HCT116 (cell line): ENCODE measurements around the gene INSR. TPM values are rescaled to one million over a fixed set of nuclear protein-coding genes. Genes with fewer than 3 reads are reported as not detected.

Source experiments
- ATAC-seq: fragments of 200-7000 bp; cut with Tn5 transposase; 2 replicates; pipeline ENCODE4 v1.9.1; 2020; ENCODE audit warnings: mild to moderate bottlenecking, moderate library complexity
- BruUV-seq: library from RNA; stranded (reverse); fragments of 400-500 nt; replicated peaks from 2 replicates; lab custom pipeline; 2021; lab: Mats Ljungman, UMichigan
- CTCF ChIA-PET: fragments of 300-600 bp; sonication (Branson Sonifier 250); formaldehyde crosslinking; loops from one replicate; lab custom pipeline; 2021; ENCODE audit warnings: antibody characterized with exemption; lab: Charles Lee
- POLR2A ChIA-PET: fragments of 300-600, 350-600 bp; sonication (Branson Sonifier 250); formaldehyde crosslinking; loops from one replicate; lab custom pipeline; 2021; ENCODE audit warnings: antibody characterized with exemption; lab: Charles Lee
- RAD21 ChIA-PET, 2 experiments: fragments of 300-600 bp; sonication (Branson Sonifier 250); formaldehyde crosslinking; loops; one replicate each; lab custom pipeline; 2023; ENCODE audit warnings: low total read pairs in 2 of 2; ENCODE audit not compliant: uncharacterized antibody in 2 of 2, unreplicated experiment in 2 of 2, low non-redundant PET in 1 of 2; lab: Charles Lee
- DNase-seq: peaks from one replicate; pipeline ENCODE4 v3.0.0-alpha.2; 2010; ENCODE audit warnings: low read depth, low spot score
- H2AFZ ChIP-seq: fragments of 200-600 bp; shearing (Covaris generic), sonication (generic); 2 replicates; pipeline ENCODE4 v1.6.1; 2017; ENCODE audit warnings: low read depth, mixed run types, mixed read lengths, antibody characterized with exemption, low read length; ENCODE audit not compliant: poor library complexity, severe bottlenecking
- H3K27ac ChIP-seq: 2 replicates; pipeline ENCODE4 v1.5.1; 2012; ENCODE audit warnings: low read depth, low read length
- H3K27me3 ChIP-seq: fragments of 200-600 bp; sonication (generic); 2 replicates; pipeline ENCODE4 v1.6.1; 2016; ENCODE audit warnings: mixed run types, low read length, mixed read lengths; ENCODE audit not compliant: insufficient read depth
- H3K36me3 ChIP-seq, 2 experiments: fragments of 200-500 bp in 1 of 2; fragments of 200-600 bp in 1 of 2; sonication (Bioruptor generic) in 1 of 2; sonication (generic) in 1 of 2; 2 replicates each; pipeline versions ENCODE4 v1.5.1 to v1.6.1; 2014 to 2016; ENCODE audit warnings: low read length in 2 of 2, inconsistent platforms in 1 of 2, mixed read lengths in 1 of 2, mixed run types in 1 of 2; ENCODE audit not compliant: insufficient read depth in 2 of 2, control insufficient read depth in 1 of 2
- H3K4me1 ChIP-seq, 2 experiments: fragments of 200-600 bp in 1 of 2; sonication (generic) in 1 of 2; 2 replicates each; pipeline versions ENCODE4 v1.5.1 to v1.6.1; 2012 to 2017; ENCODE audit warnings: low read length in 2 of 2, inconsistent platforms in 1 of 2, mild to moderate bottlenecking in 1 of 2, mixed read lengths in 1 of 2, mixed run types in 1 of 2, moderate library complexity in 1 of 2; ENCODE audit not compliant: insufficient read depth in 2 of 2, control insufficient read depth in 1 of 2
- H3K4me2 ChIP-seq: fragments of 200-600 bp; sonication (generic); 2 replicates; pipeline ENCODE4 v1.6.1; 2017; ENCODE audit warnings: mixed run types, low read length, mixed read lengths
- H3K4me3 ChIP-seq, 2 experiments: fragments of 200-600 bp in 1 of 2; sonication (generic) in 1 of 2; replicated peaks in 1 of 2; 2 replicates each; pipeline ENCODE4 v1.5.1; 2011 to 2016; ENCODE audit warnings: low read length in 2 of 2, control low read depth in 1 of 2, low read depth in 1 of 2, mild to moderate bottlenecking in 1 of 2, mixed read lengths in 1 of 2, mixed run types in 1 of 2
- H3K79me2 ChIP-seq: fragments of 200-600 bp; sonication (generic); 2 replicates; pipeline ENCODE4 v1.6.1; 2017; ENCODE audit warnings: mild to moderate bottlenecking, mixed run types, low read length, moderate library complexity, mixed read lengths; ENCODE audit not compliant: insufficient read depth
- H3K9ac ChIP-seq: fragments of 200-600 bp; sonication (generic); 2 replicates; pipeline ENCODE4 v1.6.1; 2016; ENCODE audit warnings: low read length, mixed read lengths
- H3K9me2 ChIP-seq: fragments of 200-600 bp; sonication (generic), shearing (Covaris generic); 2 replicates; pipeline ENCODE4 v1.6.1; 2017; ENCODE audit warnings: mixed run types, mild to moderate bottlenecking, moderate library complexity; ENCODE audit not compliant: insufficient read depth
- H3K9me3 ChIP-seq, 2 experiments: fragments of 200-500 bp in 1 of 2; fragments of 200-600 bp in 1 of 2; sonication (Bioruptor generic) in 1 of 2; sonication (generic) in 1 of 2; 2 replicates each; pipeline ENCODE4 v1.6.1; 2014 to 2017; ENCODE audit warnings: low read length in 2 of 2, mixed read lengths in 2 of 2, inconsistent platforms in 1 of 2, low read depth in 1 of 2, mild to moderate bottlenecking in 1 of 2, mixed run types in 1 of 2, moderate library complexity in 1 of 2; ENCODE audit not compliant: control insufficient read depth in 1 of 2, insufficient read depth in 1 of 2
- H4K20me1 ChIP-seq: fragments of 200-600 bp; sonication (generic), shearing (Covaris generic); 2 replicates; pipeline ENCODE4 v1.6.1; 2017; ENCODE audit warnings: mixed run types, mild to moderate bottlenecking, moderate library complexity; ENCODE audit not compliant: insufficient read depth
- CEBPB ChIP-seq: IDR thresholded peaks from 2 replicates; pipeline ENCODE4 v1.6.1; 2012; ENCODE audit warnings: low read depth
- EGR1 ChIP-seq: IDR thresholded peaks from 2 replicates; pipeline ENCODE4 v1.6.1; 2012; ENCODE audit warnings: low read depth
- ELF1 ChIP-seq: IDR thresholded peaks from 2 replicates; pipeline ENCODE4 v1.6.1; 2012; ENCODE audit warnings: low read depth, borderline replicate concordance
- EZH2 ChIP-seq: fragments of 200-600 bp; sonication (generic); IDR thresholded peaks from 2 replicates; pipeline ENCODE4 v1.6.1; 2017; ENCODE audit warnings: antibody characterized with exemption, mixed run types
- EZH2phosphoT487 ChIP-seq: fragments of 200-600 bp; IDR thresholded peaks from 2 replicates; pipeline ENCODE4 v1.6.1; 2018; ENCODE audit warnings: antibody characterized with exemption, borderline replicate concordance
- FOSL1 ChIP-seq: IDR thresholded peaks from 2 replicates; pipeline ENCODE4 v1.6.1; 2012; ENCODE audit warnings: low read depth
- MAX ChIP-seq: IDR thresholded peaks from 2 replicates; pipeline ENCODE4 v1.6.1; 2012
- POLR2A ChIP-seq: IDR thresholded peaks from 2 replicates; pipeline ENCODE4 v1.7.0; 2011; ENCODE audit warnings: borderline replicate concordance; ENCODE audit not compliant: insufficient read depth, insufficient read length; ENCODE audit errors: extremely low read depth
- POLR2AphosphoS5 ChIP-seq: IDR thresholded peaks from 2 replicates; pipeline ENCODE4 v1.6.1; 2011; ENCODE audit warnings: mild to moderate bottlenecking, low read depth, low read length, moderate library complexity
- RAD21 ChIP-seq: IDR thresholded peaks from 2 replicates; pipeline ENCODE4 v1.6.1; 2012; ENCODE audit warnings: low read depth, mild to moderate bottlenecking
- REST ChIP-seq: IDR thresholded peaks from 2 replicates; pipeline ENCODE4 v1.6.1; 2012; ENCODE audit warnings: low read depth
- SIN3A ChIP-seq: IDR thresholded peaks from 2 replicates; pipeline ENCODE4 v1.6.1; 2012; ENCODE audit warnings: low read depth
- SRF ChIP-seq: IDR thresholded peaks from 2 replicates; pipeline ENCODE4 v1.6.1; 2012; ENCODE audit warnings: low read depth
- YY1 ChIP-seq: IDR thresholded peaks from 2 replicates; pipeline ENCODE4 v1.6.1; 2011; ENCODE audit warnings: low read length, low read depth, moderate library complexity, mild to moderate bottlenecking; ENCODE audit not compliant: insufficient replicate concordance; ENCODE audit errors: extremely low read depth
- ZBTB33 ChIP-seq: IDR thresholded peaks from 2 replicates; pipeline ENCODE4 v1.6.1; 2011; ENCODE audit warnings: mild to moderate bottlenecking, low read length, moderate library complexity; ENCODE audit not compliant: insufficient replicate concordance; ENCODE audit errors: extremely low read depth
- ZNF274 ChIP-seq: fragments of 200-500 bp; sonication (Bioruptor generic); IDR thresholded peaks from 2 replicates; pipeline ENCODE4 v1.6.1; 2014; ENCODE audit warnings: mild to moderate bottlenecking, low read depth, low read length, inconsistent platforms
- intact Hi-C: fragments of 100-400 bp; cut with micrococcal nuclease; formaldehyde crosslinking; loops from 2 replicates; pipeline ENCODE4 v1.10.0; 2022
- total RNA-seq: library from RNA; stranded (reverse); gene quantifications from one replicate; pipeline ENCODE4 v1.2.1, GENCODE V29; 2021; ENCODE audit not compliant: unreplicated experiment
- TF ChIP-seq, protein P1 (sequence below): IDR thresholded peaks from 2 replicates; pipeline ENCODE4 v1.6.1; 2012

The INSR gene
- total RNA-seq, 1 experiment from 2014 or later, result 25.4 TPM

- Histone ChIP-seq H3K36me3 (no peaks in the 10 kb centered on the region), H3K9me3 (no peaks in the 10 kb centered on the region), H3K79me2 (no peaks in the 10 kb centered on the region), H3K9ac (no peak overlapping the region), H3K9me2 (no peaks in the 10 kb centered on the region), H3K4me2 (no peak overlapping the region), H3K27ac (no peak overlapping the region), H4K20me1 (no peaks in the 10 kb centered on the region), H2AFZ (no peak overlapping the region), H3K4me3 (no peak overlapping the region), H3K27me3 (no peaks in the 10 kb centered on the region), H3K4me1 (no peaks in the 10 kb centered on the region)
- ChIA-PET RAD21 (no interaction called here), CTCF (no interaction called here), POLR2A (no interaction called here)
- intact Hi-C loops, result no loop called here
- no TSS peak for BruUV-seq
- TF ChIP-seq SRF, result no peak
- no peak for ATAC-seq
- DNase-seq, result no peak
These were observed 117.4 kb downstream of the INSR start for GRCh38 chr19:7176792-7177191.

- Histone ChIP-seq H4K20me1 (no peaks in the 10 kb centered on the region), H3K79me2 (no peaks in the 10 kb centered on the region), H3K4me3 (no peak overlapping the region), H3K27ac (no peak overlapping the region), H3K27me3 (no peaks in the 10 kb centered on the region), H3K9ac (no peak overlapping the region), H3K9me2 (no peaks in the 10 kb centered on the region), H3K36me3 (peaks cover 7 to 20% of the 10 kb centered on the region in 2 experiments; a peak in 3 of 4 replicates), H2AFZ (no peak overlapping the region), H3K4me2 (no peak overlapping the region), H3K4me1 (no peaks in the 10 kb centered on the region), H3K9me3 (peaks cover 5 to 8% of the 10 kb centered on the region in 2 experiments; a peak in 3 of 4 replicates)
- ATAC-seq, result no peak
- ChIA-PET RAD21 (no interaction called here), CTCF (no interaction called here), POLR2A (no interaction called here)
- BruUV-seq, result no TSS peak
- intact Hi-C loops, result no loop called here
- no peak for DNase-seq
- no peak for TF ChIP-seq FOSL1
- TF ChIP-seq POLR2A, result no peak
- TF ChIP-seq MAX, result no peak
- TF ChIP-seq ZBTB33, result no peak
- TF ChIP-seq ZNF274, result no peak
- TF ChIP-seq REST, result no peak
- no peak for TF ChIP-seq POLR2AphosphoS5
- no peak for TF ChIP-seq CEBPB
- TF ChIP-seq RAD21, result no peak
- no peak for TF ChIP-seq EZH2
- TF ChIP-seq, protein P1, sequence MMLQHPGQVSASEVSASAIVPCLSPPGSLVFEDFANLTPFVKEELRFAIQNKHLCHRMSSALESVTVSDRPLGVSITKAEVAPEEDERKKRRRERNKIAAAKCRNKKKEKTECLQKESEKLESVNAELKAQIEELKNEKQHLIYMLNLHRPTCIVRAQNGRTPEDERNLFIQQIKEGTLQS, result no peak
- no peak for TF ChIP-seq EZH2phosphoT487
- TF ChIP-seq ELF1, result no peak
- TF ChIP-seq YY1, result no peak
- no peak for TF ChIP-seq SIN3A
- TF ChIP-seq EGR1, result no peak
These were observed 121.4 kb downstream of the INSR start for GRCh38 chr19:7172794-7173193.
